Neural progenitor cell (in vitro differentiated cells): Measurements from ENCODE around the gene CRB2.

Experiments
- CTCF ChIP-seq: fragments of 200-600 bp; sonication (generic); IDR thresholded peaks from 2 replicates; pipeline ENCODE4 v1.5.1; 2017; ENCODE audit warnings: antibody characterized with exemption, mild to moderate bottlenecking
- EZH2 ChIP-seq: fragments of 200-600 bp; sonication (generic); IDR thresholded peaks from 2 replicates; pipeline ENCODE4 v1.6.1; 2017; ENCODE audit warnings: antibody characterized with exemption, mild to moderate bottlenecking, moderate library complexity
- EZH2phosphoT487 ChIP-seq: fragments of 200-600 bp; sonication (generic); IDR thresholded peaks from 2 replicates; pipeline ENCODE4 v1.6.1; 2017; ENCODE audit warnings: antibody characterized with exemption

GRCh38 chr9:123424552-123425225, 68.7 kb downstream of the CRB2 start:
- TF ChIP-seq CTCF (no peak), EZH2phosphoT487 (no peak), EZH2 (no peak)
